Measurements from ENCODE around the gene TTC39B.

GRCh38 chr9:15156241-15156640 is 150.8 kb downstream of the TTC39B start:
- TF ChIP-seq EZH2 (IDR thresholded peaks at IDR 0.05; ENCODE audit: borderline replicate concordance, low read length) (no peak), CTCF (conservative IDR thresholded peaks at IDR 0.05 in 1 of 2, IDR thresholded peaks at IDR 0.05 in 1 of 2; ENCODE audit: extremely low read depth in 1 of 2, insufficient read depth in 1 of 2, low read depth in 1 of 2, low read length in 2 of 2) (no peak)

Measured in mammary epithelial cell (primary cell).